SH-SY5Y (cell line): Measurements from ENCODE around the gene GPHA2.
A peak's percentile ranks its signal among the peaks of the same experiment; 100 is the strongest.

Experiments used
- GATA2 ChIP-seq: IDR thresholded peaks from 2 replicates; pipeline ENCODE4 v1.6.1; 2011; ENCODE audit warnings: mild to moderate bottlenecking, low read depth, low read length
- GATA3 ChIP-seq: IDR thresholded peaks from 2 replicates; pipeline ENCODE4 v1.6.1; 2011; ENCODE audit warnings: low read depth, mild to moderate bottlenecking, low read length, moderate library complexity

The GPHA2 gene

GRCh38 chr11:64923151-64923661 is 12.5 kb downstream of the GPHA2 start:
- TF ChIP-seq GATA2 (no peak), GATA3 (no peak)

GRCh38 chr11:64921384-64921783 is 14.3 kb downstream of the GPHA2 start:
- TF ChIP-seq GATA3 = no peak
- TF ChIP-seq GATA2 = no peak

GRCh38 chr11:64920124-64920523 is 15.6 kb downstream of the GPHA2 start:
- no peak for TF ChIP-seq GATA2

GRCh38 chr11:64919627-64920026 is 16.1 kb downstream of the GPHA2 start:
- TF ChIP-seq GATA2 (no peak), GATA3 (no peak)

GRCh38 chr11:64918017-64918416 is 17.7 kb downstream of the GPHA2 start:
- TF ChIP-seq GATA2 (no peak), GATA3 (no peak)

- no peak for TF ChIP-seq GATA3
- TF ChIP-seq GATA2 = no peak
Observed at GRCh38 chr11:64917663-64917995, 18.1 kb downstream of the GPHA2 start.

GRCh38 chr11:64916775-64917662 is 18.7 kb downstream of the GPHA2 start, which contains the start of gene ATG2A:
ATG2A (minus strand) TSS chr11:64917209; CDS start chr11:64917135, 74 bp downstream.
- TF ChIP-seq GATA3 (no peak), GATA2 (0 out of 2 replicates have a peak, but pooled peaks have one; percentile 9)

- no peak for TF ChIP-seq GATA3
- no peak for TF ChIP-seq GATA2
Observed at GRCh38 chr11:64916040-64916774, 19.5 kb downstream of the GPHA2 start.

GRCh38 chr11:64915376-64915887 is 20.3 kb downstream of the GPHA2 start:
- TF ChIP-seq GATA3 (no peak), GATA2 (no peak)

GRCh38 chr11:64914123-64914522 is 21.6 kb downstream of the GPHA2 start:
- TF ChIP-seq GATA3 = no peak
- TF ChIP-seq GATA2 = no peak

- TF ChIP-seq GATA2 = no peak
- TF ChIP-seq GATA3 = no peak
Observed at GRCh38 chr11:64913171-64913727, 22.4 kb downstream of the GPHA2 start.

GRCh38 chr11:64911689-64912088 is 24.0 kb downstream of the GPHA2 start:
- TF ChIP-seq GATA2 (no peak), GATA3 (no peak)

- no peak for TF ChIP-seq GATA2
- no peak for TF ChIP-seq GATA3
Observed at GRCh38 chr11:64911142-64911541, 24.6 kb downstream of the GPHA2 start.

GRCh38 chr11:64910451-64911093 is 25.1 kb downstream of the GPHA2 start:
- TF ChIP-seq GATA3 (no peak), GATA2 (no peak)
